ENCODE measurements around the gene SGPL1.

Gene SGPL1

GRCh38 chr10:70902661-70903261 lies 87.0 kb downstream of the SGPL1 start:
- in situ Hi-C loops (cut with HindIII; ENCODE audit: low sequenced_read_pairs): loop anchor here (5.0 to 10.0 kb wide), 2 partner anchors 60 to 72 kb away; no protein-coding TSS in a partner anchor

GRCh38 chr10:70903262-70903921 lies 87.6 kb downstream of the SGPL1 start:
- in situ Hi-C loops (cut with HindIII; ENCODE audit: low sequenced_read_pairs): loop anchor here (5.0 to 10.0 kb wide), 2 partner anchors 61 to 71 kb away; no protein-coding TSS in a partner anchor

DNA sequence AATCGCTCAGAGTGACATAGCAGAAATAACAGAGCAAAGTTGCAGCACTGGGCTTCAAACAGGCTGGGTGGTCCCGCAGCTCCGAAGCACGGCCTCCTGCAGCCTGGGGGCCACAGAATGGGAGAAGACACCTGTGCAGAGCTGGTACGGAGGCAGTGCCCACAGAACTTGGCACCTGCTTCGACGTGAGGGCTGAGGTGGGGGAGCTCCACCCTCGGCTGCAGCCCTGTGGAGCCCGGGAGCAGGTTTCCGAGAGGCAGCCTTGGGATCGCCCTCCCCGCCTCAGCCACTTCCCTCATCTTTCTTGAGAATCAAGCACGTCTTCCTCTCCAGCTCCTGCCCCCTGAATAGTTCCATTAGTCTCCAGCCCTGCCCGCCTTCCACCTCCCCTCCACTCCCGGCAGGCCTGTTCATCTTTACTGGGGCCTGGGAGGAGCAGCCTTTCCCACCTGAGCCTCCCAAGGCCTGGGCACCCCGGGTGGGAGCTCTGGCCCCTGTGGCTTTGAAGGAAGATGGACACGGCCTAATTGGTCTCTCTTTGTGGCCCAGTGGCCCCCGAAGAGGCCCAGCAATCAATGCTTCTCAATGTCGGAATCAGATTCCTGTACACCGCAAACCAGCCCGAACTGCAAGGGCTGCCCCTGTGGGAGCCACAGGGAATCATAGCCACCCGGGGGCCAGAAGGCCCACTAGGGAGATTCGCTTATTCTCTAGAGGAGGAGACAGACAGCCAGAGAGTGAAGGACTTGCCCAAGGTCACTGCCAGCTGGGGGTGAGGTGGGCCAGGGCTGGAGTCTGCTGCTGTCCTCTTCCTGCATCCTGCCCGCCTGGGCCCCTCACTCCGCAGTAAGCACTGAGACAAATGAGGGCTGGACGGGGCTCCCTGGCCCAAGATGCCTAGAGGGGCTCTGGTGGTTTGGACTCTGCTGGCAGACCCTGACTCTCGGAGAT lies 89.6 kb downstream of the SGPL1 start:
- in situ Hi-C loops (cut with HindIII; ENCODE audit: low sequenced_read_pairs): loop anchor here (10.0 kb wide), 1 partner anchor 69 kb away; no protein-coding TSS in a partner anchor

DNA sequence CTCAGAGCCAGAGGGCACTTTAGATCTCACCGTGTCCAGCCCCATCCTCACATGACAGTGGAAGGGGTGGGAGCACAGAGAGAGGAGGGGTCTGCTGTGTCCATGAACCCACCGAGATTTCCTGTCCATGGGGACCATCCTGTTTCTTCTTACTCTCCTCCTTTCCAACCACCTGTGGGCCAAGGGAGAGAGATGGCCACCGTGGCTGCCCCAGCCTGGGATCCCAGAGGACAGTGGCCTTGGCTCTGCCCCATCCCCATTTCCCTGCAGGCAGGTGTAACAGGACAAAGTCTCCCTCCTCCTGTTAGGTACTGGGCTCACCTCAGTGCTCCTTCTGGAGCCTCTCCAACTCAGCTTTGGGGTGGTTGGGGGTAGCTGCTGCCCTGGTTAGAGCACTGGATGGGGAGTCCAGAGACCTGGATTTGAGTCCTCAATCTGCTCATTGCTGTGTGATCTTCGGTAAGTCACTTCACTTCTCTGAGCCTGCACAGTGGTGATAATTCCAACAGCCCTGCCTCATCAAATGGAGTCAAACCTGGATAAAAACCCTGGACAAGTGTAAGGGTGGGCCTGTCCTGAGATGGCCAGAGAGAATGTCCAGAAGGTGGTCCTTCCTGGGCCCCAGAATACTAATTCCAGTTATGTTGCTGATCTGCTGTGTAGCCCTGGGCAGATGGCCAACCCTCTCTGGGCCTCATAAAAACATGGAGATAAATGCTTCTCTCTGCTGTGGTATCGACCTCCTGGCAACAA lies 90.5 kb downstream of the SGPL1 start:
- in situ Hi-C loops (cut with HindIII; ENCODE audit: low sequenced_read_pairs): loop anchor here (10.0 kb wide), 1 partner anchor 69 kb away; no protein-coding TSS in a partner anchor

GRCh38 chr10:70906953-70907636 lies 91.3 kb downstream of the SGPL1 start:
- in situ Hi-C loops (cut with HindIII; ENCODE audit: low sequenced_read_pairs): loop anchor here (10.0 kb wide), 1 partner anchor 68 kb away; no protein-coding TSS in a partner anchor

- in situ Hi-C loops (cut with HindIII; ENCODE audit: low sequenced_read_pairs): loop anchor here (10.0 kb wide), 1 partner anchor 67 kb away; no protein-coding TSS in a partner anchor
Observed at GRCh38 chr10:70907637-70908405, 92.1 kb downstream of the SGPL1 start.

- in situ Hi-C loops (cut with HindIII; ENCODE audit: low sequenced_read_pairs): loop anchor here (10.0 kb wide), 1 partner anchor 66 kb away; no protein-coding TSS in a partner anchor
Observed at GRCh38 chr10:70908406-70909296, 92.9 kb downstream of the SGPL1 start.

GRCh38 chr10:70909326-70909935 lies 93.7 kb downstream of the SGPL1 start:
- in situ Hi-C loops (cut with HindIII; ENCODE audit: low sequenced_read_pairs): loop anchor here (10.0 kb wide), 1 partner anchor 65 kb away; no protein-coding TSS in a partner anchor

DNA sequence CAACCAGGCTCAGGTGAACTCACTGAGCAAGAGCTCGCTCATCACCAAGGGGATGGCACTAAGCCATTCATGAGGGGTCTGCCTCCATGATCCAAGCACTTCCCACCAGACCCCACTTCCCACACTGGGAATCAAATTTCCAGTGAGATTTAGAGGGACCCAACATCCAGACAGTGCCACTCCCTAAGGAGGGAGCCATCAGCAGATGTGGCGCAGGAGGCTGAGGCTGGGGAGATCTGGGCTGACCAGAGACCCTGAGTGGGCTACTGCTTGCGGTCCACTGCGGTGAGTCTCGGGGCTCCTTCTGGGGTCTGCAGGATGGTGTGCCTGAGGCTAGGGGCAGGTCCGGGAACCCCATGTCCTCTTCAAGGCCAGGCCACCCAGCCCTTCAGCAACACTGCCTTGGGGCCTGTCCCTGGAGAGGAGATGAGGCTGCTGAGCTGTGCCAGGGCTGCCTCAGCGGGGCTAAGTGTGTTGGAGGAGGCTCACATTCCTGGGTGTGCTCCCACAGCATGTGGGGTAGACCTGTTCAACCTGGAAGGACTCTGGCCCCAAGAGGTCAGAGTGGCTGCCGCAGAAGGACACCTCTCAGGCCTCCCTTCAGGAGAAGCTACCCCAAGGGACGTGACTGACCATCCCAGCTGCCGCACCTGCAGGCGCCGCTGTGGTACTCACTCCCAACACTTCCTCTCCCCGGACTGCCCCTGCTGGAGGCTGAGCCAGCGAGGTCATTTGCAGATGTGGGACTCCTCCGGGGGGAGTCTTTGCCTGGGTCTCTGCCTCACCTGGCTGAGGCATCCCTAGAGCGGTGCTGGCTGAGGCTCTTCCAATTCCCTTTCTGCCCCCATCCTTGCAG lies 95.0 kb downstream of the SGPL1 start:
- in situ Hi-C loops (cut with HindIII; ENCODE audit: low sequenced_read_pairs): no loop called here

GRCh38 chr10:70911386-70911785 lies 95.6 kb downstream of the SGPL1 start:
- in situ Hi-C loops (cut with HindIII; ENCODE audit: low sequenced_read_pairs): no loop called here

DNA sequence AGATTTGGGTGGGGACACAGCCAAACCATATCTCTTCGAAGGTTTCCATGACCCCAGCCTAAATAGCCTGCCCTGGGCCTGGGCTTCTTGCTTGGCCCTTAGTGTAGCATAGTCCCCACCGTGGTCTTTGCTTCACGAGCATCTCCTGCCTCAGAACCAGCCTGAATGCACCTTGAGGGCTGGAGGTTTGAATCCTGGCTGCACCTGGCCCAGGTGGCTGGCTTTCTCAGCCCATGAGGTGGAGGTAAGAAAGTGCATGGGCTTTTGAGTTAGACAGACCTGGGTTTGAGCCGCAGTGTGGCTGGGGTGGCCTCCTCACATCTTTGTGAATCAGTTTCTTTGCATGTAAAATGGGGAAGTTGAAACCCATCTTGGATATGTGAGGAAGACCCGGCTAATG lies 96.8 kb downstream of the SGPL1 start:
- in situ Hi-C loops (cut with HindIII; ENCODE audit: low sequenced_read_pairs): no loop called here

- in situ Hi-C loops (cut with HindIII; ENCODE audit: low sequenced_read_pairs): no loop called here
Observed at GRCh38 chr10:70913191-70913892, 97.6 kb downstream of the SGPL1 start.

DNA sequence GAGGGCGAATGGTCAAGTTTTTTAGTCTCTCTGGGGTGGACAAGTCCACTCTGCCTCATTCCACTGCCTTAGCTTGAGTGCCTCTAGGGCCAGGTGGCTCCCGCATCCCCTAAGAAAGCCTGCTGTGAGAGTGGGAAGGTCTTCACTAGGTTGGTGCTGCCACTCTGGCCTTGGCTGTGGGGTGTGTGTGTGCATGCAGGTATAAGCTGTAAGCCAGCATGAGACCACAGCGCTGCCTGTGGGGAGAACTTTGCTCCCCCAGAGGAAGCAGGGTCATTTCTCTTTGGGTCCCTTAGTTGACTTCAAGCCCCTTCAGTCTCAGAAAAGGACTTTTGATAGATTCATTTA lies 98.1 kb downstream of the SGPL1 start:
- in situ Hi-C loops (cut with HindIII; ENCODE audit: low sequenced_read_pairs): no loop called here

DNA sequence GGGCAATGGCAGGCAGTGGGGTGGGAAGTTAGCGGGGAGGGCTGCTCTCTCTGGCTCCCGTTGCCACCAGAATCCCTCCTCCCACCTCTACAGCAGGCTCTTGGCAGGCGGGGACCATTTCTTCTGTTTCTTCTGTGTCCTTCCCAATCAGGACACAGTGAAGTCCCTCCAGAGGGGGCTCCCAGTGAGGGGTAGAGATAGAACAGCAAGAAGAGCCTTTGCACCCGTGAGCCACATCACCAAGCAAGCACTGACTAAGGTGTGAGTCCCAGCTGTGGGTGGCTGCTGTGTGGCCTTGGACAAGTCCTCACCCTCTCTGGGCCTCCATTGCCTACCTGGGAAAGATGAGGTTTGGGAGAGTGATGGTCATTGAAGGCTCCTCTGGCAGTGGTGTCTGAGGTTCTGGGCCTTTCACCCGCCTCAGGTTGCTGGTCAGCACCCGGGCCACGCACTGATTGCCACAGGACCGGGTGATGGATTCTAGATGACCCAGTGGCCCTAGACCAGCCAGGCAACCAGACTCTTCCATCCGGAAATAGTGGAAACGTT lies 98.6 kb downstream of the SGPL1 start:
- in situ Hi-C loops (cut with HindIII; ENCODE audit: low sequenced_read_pairs): no loop called here

DNA sequence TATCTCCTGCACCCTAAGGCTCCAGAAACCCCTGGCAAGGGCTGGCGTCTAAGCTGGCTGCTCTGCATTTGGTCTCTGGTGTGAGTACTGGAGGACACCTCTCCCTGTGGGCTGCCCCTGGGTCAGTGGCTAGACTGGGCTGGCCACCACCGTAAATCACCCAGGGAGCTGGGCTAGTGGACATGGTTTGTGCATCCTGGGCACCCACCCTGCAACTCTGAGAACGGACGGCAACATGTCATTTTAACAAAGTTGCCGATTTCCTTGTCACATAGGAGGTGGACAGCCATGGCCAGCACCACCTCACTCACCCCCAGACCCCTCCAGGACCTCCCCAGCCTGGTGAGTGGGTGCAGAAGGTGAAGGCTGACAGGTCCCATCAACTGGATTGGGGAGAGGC lies 99.5 kb downstream of the SGPL1 start:
- in situ Hi-C loops (cut with HindIII; ENCODE audit: low sequenced_read_pairs): no loop called here

- in situ Hi-C loops (cut with HindIII; ENCODE audit: low sequenced_read_pairs): no loop called here
Observed at GRCh38 chr10:70915806-70916205, 100.1 kb downstream of the SGPL1 start.

Measured in DLD1 (cell line).